ENCODE results near the gene SPEM3. TPM values are rescaled to one million over a fixed set of nuclear protein-coding genes. Genes with fewer than 3 reads are reported as not detected.

Gene SPEM3
- total RNA-seq, 4 donors from 2014 or later: not detected

DNA sequence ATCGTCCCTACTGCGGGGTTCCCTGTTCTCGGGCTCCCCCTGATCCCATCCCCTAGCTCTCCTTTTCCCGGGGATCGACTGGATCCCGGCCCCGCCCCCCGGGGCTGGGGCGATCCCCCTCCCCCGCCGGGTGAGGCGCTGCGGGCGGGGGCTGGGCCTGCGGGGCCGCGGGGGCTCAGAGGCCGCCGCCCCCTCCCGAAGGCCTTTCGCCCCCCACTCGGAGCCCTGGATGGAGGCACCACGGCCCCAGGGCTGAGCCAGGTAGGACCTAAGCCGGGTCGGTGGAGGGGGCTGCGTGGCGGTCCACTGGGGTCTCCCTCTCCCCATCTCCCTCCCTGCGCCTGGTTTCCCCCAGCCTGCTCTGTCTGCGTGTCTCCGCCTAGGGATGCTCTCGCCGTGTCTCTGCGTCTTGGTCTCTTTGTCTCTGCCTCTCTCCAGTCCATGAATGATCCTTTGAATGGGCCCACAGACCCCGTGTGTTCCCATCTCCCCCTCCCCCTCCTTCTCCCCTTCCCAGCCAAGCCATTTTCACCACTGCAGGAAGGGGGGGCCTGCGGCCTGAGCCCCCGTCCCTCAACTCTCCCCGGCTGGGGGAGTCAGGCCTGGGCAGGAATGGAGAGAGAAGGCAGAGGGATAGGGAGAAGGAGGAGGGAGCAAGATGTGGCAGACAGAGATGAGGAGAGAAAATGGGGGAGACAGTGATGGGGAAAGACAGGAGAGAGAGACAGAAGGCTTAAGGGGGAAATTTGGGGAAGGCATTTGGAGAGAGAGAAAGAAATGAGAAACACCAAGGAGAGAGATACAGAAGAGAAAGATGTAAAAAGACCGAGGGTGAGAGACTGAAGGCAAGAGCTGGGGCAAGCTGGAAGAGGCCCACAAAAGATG is 23.1 kb upstream of the SPEM3 start:
- Histone ChIP-seq H3K9me3 (no peaks in the 10 kb centered on the region), H3K4me3 (peak overlapping the region; percentile 47 to 84 (median 66)), H3K27ac (peak overlapping the region; percentile 86 to 98 (median 94)), H3K4me1 (peaks cover 13 to 32% (median 22%) of the 10 kb centered on the region in 4 donors), H3K27me3 (peaks cover 17% of the 10 kb centered on the region), H3K36me3 (no peaks in the 10 kb centered on the region)
- intact Hi-C loops (cut with DNase I; ENCODE audit: low total_unique reads) (no loop called here), in situ Hi-C loops (cut with MboI; ENCODE audit: low pct_ligation_motif_present in 1 of 4, low pct_unique_long_range_greater_than_20kb in 1 of 4, low sequenced_read_pairs in 3 of 4) (no loop called here)
- DNase-seq: no peak
- WGBS, 2 donors (ENCODE audit: low coverage in 1 of 2): 22 to 29% methylated on average over 2 to 18 of the region's 38 CpGs
- no peak for TF ChIP-seq POLR2AphosphoS5 (IDR thresholded peaks at IDR 0.05)
- TF ChIP-seq POLR2A (IDR thresholded peaks at IDR 0.05): no peak
- TF ChIP-seq EP300 (IDR thresholded peaks at IDR 0.05; ENCODE audit: low read depth): no peak
- TF ChIP-seq, protein P1, sequence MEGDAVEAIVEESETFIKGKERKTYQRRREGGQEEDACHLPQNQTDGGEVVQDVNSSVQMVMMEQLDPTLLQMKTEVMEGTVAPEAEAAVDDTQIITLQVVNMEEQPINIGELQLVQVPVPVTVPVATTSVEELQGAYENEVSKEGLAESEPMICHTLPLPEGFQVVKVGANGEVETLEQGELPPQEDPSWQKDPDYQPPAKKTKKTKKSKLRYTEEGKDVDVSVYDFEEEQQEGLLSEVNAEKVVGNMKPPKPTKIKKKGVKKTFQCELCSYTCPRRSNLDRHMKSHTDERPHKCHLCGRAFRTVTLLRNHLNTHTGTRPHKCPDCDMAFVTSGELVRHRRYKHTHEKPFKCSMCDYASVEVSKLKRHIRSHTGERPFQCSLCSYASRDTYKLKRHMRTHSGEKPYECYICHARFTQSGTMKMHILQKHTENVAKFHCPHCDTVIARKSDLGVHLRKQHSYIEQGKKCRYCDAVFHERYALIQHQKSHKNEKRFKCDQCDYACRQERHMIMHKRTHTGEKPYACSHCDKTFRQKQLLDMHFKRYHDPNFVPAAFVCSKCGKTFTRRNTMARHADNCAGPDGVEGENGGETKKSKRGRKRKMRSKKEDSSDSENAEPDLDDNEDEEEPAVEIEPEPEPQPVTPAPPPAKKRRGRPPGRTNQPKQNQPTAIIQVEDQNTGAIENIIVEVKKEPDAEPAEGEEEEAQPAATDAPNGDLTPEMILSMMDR (IDR thresholded peaks at IDR 0.05): no peak

DNA sequence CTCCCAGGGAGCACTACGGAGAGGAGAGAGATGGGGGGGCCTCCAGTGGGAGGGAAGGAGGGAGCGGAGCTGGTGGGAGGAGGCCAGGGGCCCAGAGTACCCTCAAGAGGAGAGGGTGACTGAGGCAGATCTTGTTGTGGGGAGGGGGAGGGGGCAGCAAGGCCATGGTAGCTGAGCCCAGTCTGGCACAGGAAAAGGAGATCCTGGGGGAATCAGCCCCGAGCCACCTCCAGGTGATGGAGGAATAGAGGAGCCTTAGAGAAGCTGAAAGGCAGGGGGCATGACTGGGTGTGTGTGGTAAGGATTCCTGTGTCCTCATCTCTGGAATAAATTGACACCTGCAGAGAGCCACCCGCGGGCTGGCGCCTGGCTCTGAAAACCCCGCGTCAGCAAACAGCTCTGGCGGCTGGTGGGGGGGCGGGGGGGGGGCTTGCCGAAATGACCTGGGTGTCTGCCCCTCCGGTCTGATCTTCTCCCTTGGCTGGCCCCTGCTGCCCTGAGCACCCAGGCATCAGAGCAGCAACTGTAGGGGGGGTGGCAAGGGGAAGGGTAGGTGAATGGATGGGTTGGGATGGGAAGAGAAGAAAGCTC is 22.3 kb upstream of the SPEM3 start:
- intact Hi-C loops (cut with DNase I; ENCODE audit: low total_unique reads): no loop called here
- in situ Hi-C loops (cut with MboI; ENCODE audit: low pct_ligation_motif_present in 1 of 4, low pct_unique_long_range_greater_than_20kb in 1 of 4, low sequenced_read_pairs in 3 of 4): no loop called here
- Histone ChIP-seq H3K4me3 (no peak overlapping the region), H3K27ac (peak overlapping the region in 2 of 4 donors; percentile 95 to 98), H3K36me3 (no peaks in the 10 kb centered on the region), H3K4me1 (peaks cover 13 to 32% (median 22%) of the 10 kb centered on the region in 4 donors), H3K9me3 (no peaks in the 10 kb centered on the region), H3K27me3 (peaks cover 17% of the 10 kb centered on the region)
- 35% methylated on average over 12 of the region's 12 CpGs; no CpG with 5 or more reads in 1 of the 2 donors for WGBS, 2 donors (ENCODE audit: low coverage in 1 of 2)
- no peak for DNase-seq
- TF ChIP-seq POLR2A (IDR thresholded peaks at IDR 0.05) (no peak), EP300 (IDR thresholded peaks at IDR 0.05; ENCODE audit: low read depth) (no peak), POLR2AphosphoS5 (IDR thresholded peaks at IDR 0.05) (no peak)
- TF ChIP-seq, protein P1 (IDR thresholded peaks at IDR 0.05): no peak

- TF ChIP-seq EP300 (IDR thresholded peaks at IDR 0.05; ENCODE audit: low read depth) (no peak), POLR2A (IDR thresholded peaks at IDR 0.05) (no peak), POLR2AphosphoS5 (IDR thresholded peaks at IDR 0.05) (no peak)
- TF ChIP-seq, protein P1 (IDR thresholded peaks at IDR 0.05): no peak
- no peak overlapping the region for H3K27ac ChIP-seq
- peaks cover 11 to 29% (median 22%) of the 10 kb centered on the region in 4 donors for H3K4me1 ChIP-seq
- WGBS, 2 donors (ENCODE audit: low coverage in 1 of 2): 91% methylated on average over 13 of the region's 13 CpGs; no CpG with 5 or more reads in 1 of the 2 donors
- no peak overlapping the region for H3K4me3 ChIP-seq
- no peaks in the 10 kb centered on the region for H3K9me3 ChIP-seq
- DNase-seq: no peak
- in situ Hi-C loops (cut with MboI; ENCODE audit: low pct_ligation_motif_present in 1 of 4, low pct_unique_long_range_greater_than_20kb in 1 of 4, low sequenced_read_pairs in 3 of 4) (no loop called here), intact Hi-C loops (cut with DNase I; ENCODE audit: low total_unique reads) (no loop called here)
- peaks cover 17% of the 10 kb centered on the region for H3K27me3 ChIP-seq
- H3K36me3 ChIP-seq: no peaks in the 10 kb centered on the region
Observed at GRCh38 chr17:7407082-7407481, 21.6 kb upstream of the SPEM3 start.

DNA sequence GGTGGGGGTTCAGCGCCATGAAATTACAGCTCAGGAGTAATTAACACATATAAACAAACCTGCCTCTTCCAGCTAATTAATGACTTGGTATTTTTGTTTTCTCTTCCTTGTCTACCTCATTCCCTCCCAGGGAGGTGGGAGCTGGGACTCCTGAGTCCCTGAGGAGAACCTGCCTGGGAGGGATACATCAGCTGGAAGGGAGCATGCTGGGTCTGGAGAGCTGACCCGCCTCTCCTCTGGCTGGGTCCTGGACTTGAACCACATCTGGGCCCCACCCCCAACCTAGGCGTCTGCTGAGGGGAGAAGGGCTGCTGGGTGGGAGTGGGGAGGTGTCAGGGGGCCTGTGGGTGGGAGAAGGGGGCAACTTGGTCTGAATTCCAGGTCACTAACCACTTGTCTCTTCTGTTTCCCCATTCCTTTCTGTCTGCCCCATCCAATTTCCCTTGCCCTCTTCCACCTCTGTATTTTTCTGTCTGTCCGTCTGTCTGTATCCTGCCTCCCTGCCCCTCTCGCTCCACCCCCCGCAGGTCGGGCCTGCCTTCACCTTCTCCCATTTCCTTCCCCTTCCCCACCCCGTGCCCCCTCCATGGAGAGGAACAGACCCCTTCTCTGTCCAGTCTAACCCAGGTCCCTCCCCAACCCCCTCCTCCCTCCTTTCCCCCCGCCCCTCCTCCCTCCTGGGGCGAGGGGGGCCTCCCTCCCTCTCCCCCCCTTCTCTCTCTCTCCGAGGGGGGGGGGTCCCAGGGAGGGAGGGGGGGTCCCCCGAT is 21.0 kb upstream of the SPEM3 start, which contains the start of gene NLGN2:
Gene NLGN2, plus strand, starts transcription at position 361 of the 767 bp plus-strand sequence. CDS start 411 bp downstream, outside the sequence.
- H3K27me3 ChIP-seq: peaks cover 17% of the 10 kb centered on the region
- no peak within 1 kb of the TSS for H3K4me3 ChIP-seq
- H3K9me3 ChIP-seq: no peaks in the 10 kb centered on the region
- no peaks in the 10 kb centered on the region for H3K36me3 ChIP-seq
- intact Hi-C loops (cut with DNase I; ENCODE audit: low total_unique reads) (no loop called here), in situ Hi-C loops (cut with MboI; ENCODE audit: low pct_ligation_motif_present in 1 of 4, low pct_unique_long_range_greater_than_20kb in 1 of 4, low sequenced_read_pairs in 3 of 4) (no loop called here)
- no peak for TF ChIP-seq EP300 (IDR thresholded peaks at IDR 0.05; ENCODE audit: low read depth)
- DNase-seq: no peak
- H3K4me1 ChIP-seq: peaks cover 5 to 23% (median 18%) of the 10 kb centered on the region in 4 donors
- 53 to 72% methylated on average over 3 to 8 of the region's 12 CpGs for WGBS, 2 donors (ENCODE audit: low coverage in 1 of 2)
- H3K27ac ChIP-seq: no peak within 1 kb of the TSS
